ENCODE measurements around the gene EEIG1. TPM values are rescaled to one million over a fixed set of nuclear protein-coding genes. Genes with fewer than 3 reads are reported as not detected.

The EEIG1 gene
- total and polyA plus RNA-seq, 10 of the 15 experiments (the other 5 are each of a cell fraction or from before 2014, with no cell fraction given): 1.2 to 75.9 (median 9.0) TPM

GRCh38 chr9:127934986-127935385 lies 45.8 kb downstream of the EEIG1 start:
- RAD21 ChIA-PET (ENCODE audit: unreplicated experiment): no interaction called here
- CTCF ChIA-PET: interaction anchor here (1.3 to 2.1 kb wide), 3 partner anchors 9 to 99 kb away, joined by 4 to 6 read pairs (median 5); no protein-coding TSS in a partner anchor
- H3K27me3 ChIP-seq (replicated peaks in 1 of 2; ENCODE audit: control insufficient read depth in 2 of 2, insufficient read depth in 2 of 2, low read length in 1 of 2): no peaks in the 10 kb centered on the region
- peak overlapping the region; percentile 34; the same call in 1 of the 2 replicates for H3K4me2 ChIP-seq (ENCODE audit: control insufficient read depth, insufficient read depth)
- no peaks in the 10 kb centered on the region for H3K9me3 ChIP-seq (replicated peaks; ENCODE audit: control insufficient read depth, insufficient read depth, low read length)
- peaks cover 22% of the 10 kb centered on the region for H3K79me2 ChIP-seq (ENCODE audit: control insufficient read depth, insufficient read depth, low read length)
- no peak overlapping the region for H3K27ac ChIP-seq (ENCODE audit: control insufficient read depth, insufficient read depth)
- POLR2A ChIA-PET: no interaction called here
- in situ Hi-C loops (cut with MboI) (no loop called here), intact Hi-C loops (cut with micrococcal nuclease; ENCODE audit: unreplicated experiment) (no loop called here)
- no peaks in the 10 kb centered on the region for H4K20me1 ChIP-seq (ENCODE audit: control insufficient read depth, insufficient read depth)
- SMC1A ChIA-PET (ENCODE audit: uncharacterized antibody, unreplicated experiment): no interaction called here
- peaks cover 0 to 2% of the 10 kb centered on the region in 2 experiments; a peak in 2 of 4 replicates for H3K36me3 ChIP-seq (ENCODE audit: control insufficient read depth in 2 of 2, insufficient read depth in 2 of 2, low read length in 1 of 2)
- DNase-seq (ENCODE audit: low read depth, low spot score): no peak
- no peak overlapping the region for H3K9ac ChIP-seq (ENCODE audit: control insufficient read depth, insufficient read depth, low read length)
- FAIRE-seq: no peak
- H3K4me1 ChIP-seq (ENCODE audit: control insufficient read depth, insufficient read depth, low read length): peaks cover 18% of the 10 kb centered on the region
- no peak overlapping the region for H3K4me3 ChIP-seq
- BruUV-seq (replicated peaks): no TSS peak
- 70% methylated on average over 11 of the region's 11 CpGs for WGBS (ENCODE audit: insufficient coverage, insufficient replicate concordance, low lambda C conversion rate, missing lambda C conversion rate)
- H2AFZ ChIP-seq (ENCODE audit: control insufficient read depth, low read depth, low read length): no peak overlapping the region
- TF ChIP-seq SPI1 (IDR thresholded peaks at IDR 0.05; ENCODE audit: borderline replicate concordance, insufficient read depth, low read depth, low read length) (peak; percentile 20; the same call in 1 of the 2 replicates), ATF7 (IDR thresholded peaks at IDR 0.05; ENCODE audit: low read depth) (no peak)
- no peak for ATAC-seq

- no peaks in the 10 kb centered on the region for H3K27me3 ChIP-seq (replicated peaks in 1 of 2; ENCODE audit: control insufficient read depth in 2 of 2, insufficient read depth in 2 of 2, low read length in 1 of 2)
- H3K4me3 ChIP-seq: no peak overlapping the region
- H3K4me1 ChIP-seq (ENCODE audit: control insufficient read depth, insufficient read depth, low read length): peaks cover 18% of the 10 kb centered on the region
- no peak overlapping the region for H2AFZ ChIP-seq (ENCODE audit: control insufficient read depth, low read depth, low read length)
- no peak for FAIRE-seq
- in situ Hi-C loops (cut with MboI): no loop called here
- no peaks in the 10 kb centered on the region for H4K20me1 ChIP-seq (ENCODE audit: control insufficient read depth, insufficient read depth)
- H3K9ac ChIP-seq (ENCODE audit: control insufficient read depth, insufficient read depth, low read length): no peak overlapping the region
- ChIA-PET POLR2A (interaction anchor here (0.5 to 0.7 kb wide), 2 partner anchors 10 to 149 kb away, joined by 3 to 7 read pairs; no protein-coding TSS in a partner anchor), RAD21 (ENCODE audit: unreplicated experiment) (no interaction called here), SMC1A (ENCODE audit: uncharacterized antibody, unreplicated experiment) (no interaction called here), CTCF (interaction anchor here (1.3 to 1.9 kb wide), 3 partner anchors 9 to 100 kb away, joined by 4 to 9 read pairs (median 6); no protein-coding TSS in a partner anchor)
- peaks cover 0 to 2% of the 10 kb centered on the region in 2 experiments; a peak in 2 of 4 replicates for H3K36me3 ChIP-seq (ENCODE audit: control insufficient read depth in 2 of 2, insufficient read depth in 2 of 2, low read length in 1 of 2)
- no peak overlapping the region for H3K4me2 ChIP-seq (ENCODE audit: control insufficient read depth, insufficient read depth)
- no TSS peak for BruUV-seq (replicated peaks)
- H3K9me3 ChIP-seq (replicated peaks; ENCODE audit: control insufficient read depth, insufficient read depth, low read length): no peaks in the 10 kb centered on the region
- no peak for ATAC-seq
- no peak for DNase-seq (ENCODE audit: low read depth, low spot score)
- H3K79me2 ChIP-seq (ENCODE audit: control insufficient read depth, insufficient read depth, low read length): peaks cover 22% of the 10 kb centered on the region
- intact Hi-C loops (cut with micrococcal nuclease; ENCODE audit: unreplicated experiment): no loop called here
- no peak overlapping the region for H3K27ac ChIP-seq (ENCODE audit: control insufficient read depth, insufficient read depth)
- 95% methylated on average over 4 of the region's 4 CpGs for WGBS (ENCODE audit: insufficient coverage, insufficient replicate concordance, low lambda C conversion rate, missing lambda C conversion rate)
- no peak for TF ChIP-seq REST (IDR thresholded peaks at IDR 0.05; ENCODE audit: low read depth, low read length)
- no peak for TF ChIP-seq ATF3 (IDR thresholded peaks at IDR 0.05; ENCODE audit: borderline replicate concordance, extremely low read depth, low read depth, low read length)
- no peak for TF ChIP-seq FOXK2 (IDR thresholded peaks at IDR 0.05)
- TF ChIP-seq POLR2A (IDR thresholded peaks at IDR 0.05; ENCODE audit: low read depth, low read length): no peak
- TF ChIP-seq BMI1 (IDR thresholded peaks at IDR 0.05; ENCODE audit: borderline replicate concordance): no peak
- no peak for TF ChIP-seq IRF5 (IDR thresholded peaks at IDR 0.05; ENCODE audit: borderline replicate concordance)
- TF ChIP-seq PAX8 (IDR thresholded peaks at IDR 0.05): no peak
- no peak for TF ChIP-seq MLLT1 (IDR thresholded peaks at IDR 0.05)
These were observed 46.5 kb downstream of the EEIG1 start for GRCh38 chr9:127934248-127934647.
